ENCODE results near the gene EPHA3.

Gene EPHA3

DNA sequence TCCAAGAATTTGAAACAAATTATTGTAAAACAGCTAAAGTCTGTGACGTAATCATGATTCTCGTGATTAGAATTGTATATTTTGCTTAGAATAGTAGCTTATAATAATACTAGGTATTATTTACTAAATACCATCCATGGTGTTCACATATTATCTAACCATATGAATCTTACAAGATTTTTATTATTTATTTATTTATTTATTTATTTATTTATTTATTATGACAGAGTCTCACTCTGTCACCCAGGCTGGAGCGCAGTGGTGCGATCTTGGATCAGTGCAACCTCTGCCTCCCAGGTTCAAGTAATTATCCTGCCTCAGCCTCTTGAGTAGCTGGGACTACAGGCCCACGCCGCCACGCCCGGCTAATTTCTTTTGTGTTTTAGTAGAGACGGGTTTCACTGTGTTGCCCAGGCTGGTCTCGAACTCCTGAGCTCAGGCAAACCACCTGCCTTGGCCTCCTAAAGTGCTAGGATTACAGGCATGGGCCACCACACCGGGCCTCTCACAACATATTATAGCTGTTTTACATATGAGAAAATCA, 173.5 kb downstream of the EPHA3 start:
- H3K4me3 ChIP-seq (replicated peaks; ENCODE audit: low read depth, low read length), result no peak overlapping the region
- H3K36me3 ChIP-seq (ENCODE audit: control insufficient read depth, insufficient read depth, low read length), result no peaks in the 10 kb centered on the region
- TF ChIP-seq, protein P1, sequence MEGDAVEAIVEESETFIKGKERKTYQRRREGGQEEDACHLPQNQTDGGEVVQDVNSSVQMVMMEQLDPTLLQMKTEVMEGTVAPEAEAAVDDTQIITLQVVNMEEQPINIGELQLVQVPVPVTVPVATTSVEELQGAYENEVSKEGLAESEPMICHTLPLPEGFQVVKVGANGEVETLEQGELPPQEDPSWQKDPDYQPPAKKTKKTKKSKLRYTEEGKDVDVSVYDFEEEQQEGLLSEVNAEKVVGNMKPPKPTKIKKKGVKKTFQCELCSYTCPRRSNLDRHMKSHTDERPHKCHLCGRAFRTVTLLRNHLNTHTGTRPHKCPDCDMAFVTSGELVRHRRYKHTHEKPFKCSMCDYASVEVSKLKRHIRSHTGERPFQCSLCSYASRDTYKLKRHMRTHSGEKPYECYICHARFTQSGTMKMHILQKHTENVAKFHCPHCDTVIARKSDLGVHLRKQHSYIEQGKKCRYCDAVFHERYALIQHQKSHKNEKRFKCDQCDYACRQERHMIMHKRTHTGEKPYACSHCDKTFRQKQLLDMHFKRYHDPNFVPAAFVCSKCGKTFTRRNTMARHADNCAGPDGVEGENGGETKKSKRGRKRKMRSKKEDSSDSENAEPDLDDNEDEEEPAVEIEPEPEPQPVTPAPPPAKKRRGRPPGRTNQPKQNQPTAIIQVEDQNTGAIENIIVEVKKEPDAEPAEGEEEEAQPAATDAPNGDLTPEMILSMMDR (IDR thresholded peaks at IDR 0.05; ENCODE audit: insufficient read depth, low read length, poor library complexity, severe bottlenecking), result no peak
- H3K27me3 ChIP-seq (replicated peaks; ENCODE audit: control insufficient read depth, insufficient read depth, low read length), result no peaks in the 10 kb centered on the region
- no peak for DNase-seq (ENCODE audit: extremely low read depth, insufficient read length)

DNA sequence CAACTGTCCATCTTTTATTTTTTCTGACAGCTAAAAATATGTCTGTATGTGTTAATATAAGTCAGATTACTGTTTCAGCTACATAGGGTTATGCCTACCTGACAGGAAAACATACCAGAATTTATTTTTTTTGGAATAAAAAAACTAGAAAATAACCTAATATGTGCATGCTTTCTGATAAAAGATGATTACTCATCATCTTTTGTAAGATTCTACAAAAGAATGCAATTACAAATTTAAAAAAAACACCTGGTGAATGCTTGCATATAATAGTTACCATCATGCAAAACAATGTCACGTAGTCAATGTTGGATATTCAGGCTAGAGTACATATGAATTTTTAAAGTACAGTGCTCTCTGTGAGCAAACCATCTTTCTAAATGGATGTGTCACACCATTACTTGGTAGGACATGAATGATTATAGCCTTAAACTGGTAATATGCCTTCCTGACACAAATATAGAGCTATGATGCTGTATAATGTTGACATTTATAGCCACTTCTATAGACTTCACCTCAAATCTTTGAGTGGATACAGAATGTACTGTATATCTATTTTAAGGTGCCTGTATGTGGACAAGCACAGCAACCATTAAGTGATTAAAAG, 180.6 kb downstream of the EPHA3 start:
- Histone ChIP-seq H3K36me3 (ENCODE audit: control insufficient read depth, insufficient read depth, low read length) (no peaks in the 10 kb centered on the region), H3K27me3 (replicated peaks; ENCODE audit: control insufficient read depth, insufficient read depth, low read length) (no peaks in the 10 kb centered on the region), H3K4me3 (replicated peaks; ENCODE audit: low read depth, low read length) (no peak overlapping the region)
- TF ChIP-seq, protein P1 (IDR thresholded peaks at IDR 0.05; ENCODE audit: insufficient read depth, low read length, poor library complexity, severe bottlenecking), result no peak
- no peak for DNase-seq (ENCODE audit: extremely low read depth, insufficient read length)

DNA sequence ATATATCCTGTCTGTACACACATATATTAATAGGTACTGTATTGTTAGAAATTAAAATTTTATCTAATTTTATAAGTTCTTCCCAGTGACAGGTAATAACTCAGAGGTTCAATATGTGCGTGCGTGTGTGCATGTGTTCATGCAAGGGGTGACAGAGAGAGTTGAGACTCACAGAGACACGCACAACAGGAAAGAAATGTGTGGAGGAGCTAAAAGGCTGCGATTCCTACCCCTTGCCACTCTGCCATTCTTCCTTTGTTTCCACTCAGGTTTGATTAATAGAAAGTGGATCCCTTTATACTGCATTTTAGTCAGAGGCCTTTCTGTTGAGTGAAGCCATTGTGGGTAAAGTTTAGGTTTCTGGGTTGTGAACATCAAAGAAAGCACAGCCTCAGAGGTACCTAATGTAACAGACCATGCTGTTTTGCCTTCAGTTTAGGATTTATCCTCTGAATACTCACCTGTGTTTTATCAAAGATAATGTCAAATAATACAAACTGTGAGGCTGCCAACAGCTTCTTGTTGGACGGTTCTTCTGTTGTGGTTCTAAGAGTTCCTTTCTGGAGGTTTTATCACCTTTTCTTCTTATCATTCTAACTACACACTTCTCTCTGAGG, 182.3 kb downstream of the EPHA3 start:
- no peaks in the 10 kb centered on the region for H3K27me3 ChIP-seq (replicated peaks; ENCODE audit: control insufficient read depth, insufficient read depth, low read length)
- TF ChIP-seq, protein P1 (IDR thresholded peaks at IDR 0.05; ENCODE audit: insufficient read depth, low read length, poor library complexity, severe bottlenecking), result no peak
- DNase-seq (ENCODE audit: extremely low read depth, insufficient read length), result no peak
- H3K4me3 ChIP-seq (replicated peaks; ENCODE audit: low read depth, low read length), result no peak overlapping the region
- no peaks in the 10 kb centered on the region for H3K36me3 ChIP-seq (ENCODE audit: control insufficient read depth, insufficient read depth, low read length)

DNA sequence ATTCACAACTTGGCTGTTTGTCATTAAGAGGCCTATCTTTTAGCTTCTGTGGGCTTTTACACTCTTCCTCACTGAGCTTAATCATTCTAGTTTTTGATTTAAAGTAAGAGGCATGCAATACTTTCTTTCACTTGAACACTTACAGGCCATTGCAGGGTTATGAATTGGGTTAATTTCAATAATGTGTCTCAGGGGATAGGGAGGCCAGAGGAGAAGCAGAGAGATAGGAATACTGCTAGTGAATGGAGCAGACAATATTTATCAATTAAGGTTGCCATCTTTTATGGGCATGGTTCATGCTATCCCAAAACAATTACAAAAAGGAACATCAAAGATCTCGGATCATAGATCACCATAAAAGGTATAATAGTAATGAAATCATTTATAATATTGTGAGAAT, 189.8 kb downstream of the EPHA3 start:
- DNase-seq (ENCODE audit: extremely low read depth, insufficient read length), result no peak
- TF ChIP-seq, protein P1 (IDR thresholded peaks at IDR 0.05; ENCODE audit: insufficient read depth, low read length, poor library complexity, severe bottlenecking), result no peak

DNA sequence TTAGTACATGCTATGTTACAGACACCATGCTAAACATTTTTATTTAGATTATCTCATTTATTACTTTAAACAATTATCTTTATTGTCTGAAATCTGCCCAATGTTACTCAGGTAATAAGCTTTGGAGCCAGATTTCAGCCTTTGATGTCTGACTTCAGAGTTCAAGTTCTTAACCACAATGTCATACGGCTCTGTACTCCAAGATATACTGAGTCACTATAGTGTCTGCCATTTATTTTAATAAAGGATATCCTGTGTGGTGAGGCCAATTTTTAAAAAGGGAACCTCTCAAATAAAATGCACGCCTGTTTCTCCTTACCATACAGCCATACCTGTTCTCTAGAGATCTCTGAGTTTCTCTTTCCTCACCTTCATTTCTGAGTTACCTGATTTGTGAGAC, 193.1 kb downstream of the EPHA3 start:
- DNase-seq (ENCODE audit: extremely low read depth, insufficient read length), result no peak
- Histone ChIP-seq H3K27me3 (replicated peaks; ENCODE audit: control insufficient read depth, insufficient read depth, low read length) (no peaks in the 10 kb centered on the region), H3K4me3 (replicated peaks; ENCODE audit: low read depth, low read length) (no peak overlapping the region), H3K36me3 (ENCODE audit: control insufficient read depth, insufficient read depth, low read length) (no peaks in the 10 kb centered on the region)
- TF ChIP-seq, protein P1 (IDR thresholded peaks at IDR 0.05; ENCODE audit: insufficient read depth, low read length, poor library complexity, severe bottlenecking), result no peak

More for the DNA sequence above, 189.8 kb downstream of the EPHA3 start:
- Histone ChIP-seq H3K4me3 (replicated peaks; ENCODE audit: low read depth, low read length) (no peak overlapping the region), H3K36me3 (ENCODE audit: control insufficient read depth, insufficient read depth, low read length) (no peaks in the 10 kb centered on the region), H3K27me3 (replicated peaks; ENCODE audit: control insufficient read depth, insufficient read depth, low read length) (no peaks in the 10 kb centered on the region)
